MCF 10A (cell line): ENCODE results near the gene STRBP. TPM values are rescaled to one million over a fixed set of nuclear protein-coding genes. Genes with fewer than 3 reads are reported as not detected.

Experiments
- BruUV-seq: library from RNA; stranded (reverse); fragments of 400-500 nt; replicated peaks from 2 replicates; lab custom pipeline; 2021; lab: Mats Ljungman, UMichigan
- CTCF ChIA-PET: fragments of 300-600 bp; sonication (Branson Sonifier 250); formaldehyde crosslinking; extraction: SDS; loops from one replicate; lab custom pipeline; 2021; ENCODE audit warnings: antibody characterized with exemption, inconsistent platforms; lab: Yijun Ruan, JAX
- POLR2A ChIA-PET: fragments of 300-600, 350-650 bp; sonication (Branson Sonifier 250); formaldehyde crosslinking; extraction: SDS; loops from one replicate; lab custom pipeline; 2020; ENCODE audit warnings: antibody characterized with exemption, inconsistent platforms; lab: Yijun Ruan, JAX
- DNase-seq: peaks from one replicate; pipeline ENCODE4 v3.0.0-alpha.2; 2018; ENCODE audit not compliant: unreplicated experiment
- H3K27ac Mint-ChIP-seq: one replicate; pipeline ENCODE4 v1.8.0; 2022; ENCODE audit warnings: mild to moderate bottlenecking, low read depth, mixed read lengths; ENCODE audit not compliant: unreplicated experiment
- H3K27me3 Mint-ChIP-seq: one replicate; pipeline ENCODE4 v1.8.0; 2022; ENCODE audit warnings: mixed read lengths; ENCODE audit not compliant: insufficient read depth, unreplicated experiment
- H3K36me3 Mint-ChIP-seq: one replicate; pipeline ENCODE4 v1.8.0; 2022; ENCODE audit warnings: mild to moderate bottlenecking, moderate library complexity, mixed read lengths; ENCODE audit not compliant: insufficient read depth, unreplicated experiment
- H3K4me1 Mint-ChIP-seq: one replicate; pipeline ENCODE4 v1.8.0; 2022; ENCODE audit warnings: mixed read lengths; ENCODE audit not compliant: insufficient read depth, unreplicated experiment
- H3K4me3 Mint-ChIP-seq: one replicate; pipeline ENCODE4 v1.8.0; 2022; ENCODE audit warnings: mild to moderate bottlenecking, moderate library complexity, mixed read lengths; ENCODE audit not compliant: unreplicated experiment
- H3K9me3 Mint-ChIP-seq: one replicate; pipeline ENCODE4 v1.8.0; 2022; ENCODE audit warnings: mixed read lengths; ENCODE audit not compliant: unreplicated experiment
- CTCF ChIP-seq: fragments of 200-600 bp; IDR thresholded peaks from one replicate; pipeline ENCODE4 v1.8.0; 2022; ENCODE audit warnings: antibody characterized with exemption, mild to moderate bottlenecking; ENCODE audit not compliant: unreplicated experiment
- intact Hi-C: fragments of 100-400 bp; cut with micrococcal nuclease; formaldehyde crosslinking; loops from 2 replicates; pipeline ENCODE4 v1.14.1; 2022
- total RNA-seq: library from RNA; stranded (reverse); gene quantifications from 2 replicates; pipeline ENCODE4 v1.2.3, GENCODE V29; 2022

The STRBP gene
- total RNA-seq, 1 experiment from 2014 or later: 9.4 TPM

- Mint-ChIP-seq H3K27ac (no peak overlapping the region), H3K36me3 (peaks cover 12% of the 10 kb centered on the region), H3K4me1 (peaks cover 10% of the 10 kb centered on the region), H3K4me3 (no peak overlapping the region), H3K27me3 (no peaks in the 10 kb centered on the region), H3K9me3 (no peaks in the 10 kb centered on the region)
- no TSS peak for BruUV-seq
- POLR2A ChIA-PET: interaction anchor here (1.0 kb wide), 1 partner anchor 12 kb away, joined by 4 read pairs; no protein-coding TSS in a partner anchor
- TF ChIP-seq CTCF: no peak
- DNase-seq: no peak
- CTCF ChIA-PET: no interaction called here
- intact Hi-C loops: no loop called here
Measured at GRCh38 chr9:123239726-123240125, 28.7 kb downstream of the STRBP start.

DNA sequence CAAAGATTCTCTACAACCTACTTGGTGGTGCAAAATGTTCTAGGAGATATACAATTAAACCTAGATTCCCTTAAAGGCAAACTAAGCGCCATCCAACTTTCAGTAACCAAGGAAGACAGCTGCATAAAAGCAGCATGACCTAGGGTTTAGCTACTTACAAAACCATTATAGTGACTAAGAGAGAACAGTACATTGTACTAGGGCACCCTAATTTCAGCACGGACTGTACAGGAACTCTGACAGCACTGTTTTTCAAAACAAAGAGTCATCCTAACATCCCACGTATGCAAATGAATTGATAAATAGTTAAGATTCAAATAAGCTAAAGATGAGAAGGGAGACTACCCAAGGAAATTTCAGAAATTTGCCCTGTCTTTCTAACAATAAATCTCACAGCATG is 30.0 kb downstream of the STRBP start:
- CTCF ChIA-PET: interaction anchor here (0.6 to 1.2 kb wide), 5 partner anchors 11 to 1618 kb away, joined by 3 to 10 read pairs (median 3); no protein-coding TSS in a partner anchor

GRCh38 chr9:123237220-123237619 is 31.2 kb downstream of the STRBP start:
- Mint-ChIP-seq H3K36me3 (peaks cover 12% of the 10 kb centered on the region), H3K27me3 (no peaks in the 10 kb centered on the region), H3K4me1 (peaks cover 17% of the 10 kb centered on the region), H3K9me3 (no peaks in the 10 kb centered on the region), H3K27ac (no peak overlapping the region), H3K4me3 (no peak overlapping the region)
- intact Hi-C loops: no loop called here
- BruUV-seq: no TSS peak
- POLR2A ChIA-PET: interaction anchor here (0.6 to 1.3 kb wide), 3 partner anchors 13 to 145 kb away, joined by 3 to 4 read pairs (median 3); no protein-coding TSS in a partner anchor
- TF ChIP-seq CTCF: no peak
- no peak for DNase-seq
- CTCF ChIA-PET: interaction anchor here (0.5 to 1.4 kb wide), 2 partner anchors 18 to 98 kb away, joined by 3 read pairs; no protein-coding TSS in a partner anchor

More for the DNA sequence above, 30.0 kb downstream of the STRBP start:
- Mint-ChIP-seq H3K36me3 (peaks cover 12% of the 10 kb centered on the region), H3K4me3 (no peak overlapping the region), H3K27me3 (no peaks in the 10 kb centered on the region), H3K27ac (no peak overlapping the region), H3K9me3 (no peaks in the 10 kb centered on the region), H3K4me1 (peaks cover 10% of the 10 kb centered on the region)
- no peak for TF ChIP-seq CTCF
- POLR2A ChIA-PET: interaction anchor here (0.7 kb wide), 1 partner anchor 13 kb away, joined by 5 read pairs; no protein-coding TSS in a partner anchor
- no peak for DNase-seq
- intact Hi-C loops: no loop called here
- no TSS peak for BruUV-seq

DNA sequence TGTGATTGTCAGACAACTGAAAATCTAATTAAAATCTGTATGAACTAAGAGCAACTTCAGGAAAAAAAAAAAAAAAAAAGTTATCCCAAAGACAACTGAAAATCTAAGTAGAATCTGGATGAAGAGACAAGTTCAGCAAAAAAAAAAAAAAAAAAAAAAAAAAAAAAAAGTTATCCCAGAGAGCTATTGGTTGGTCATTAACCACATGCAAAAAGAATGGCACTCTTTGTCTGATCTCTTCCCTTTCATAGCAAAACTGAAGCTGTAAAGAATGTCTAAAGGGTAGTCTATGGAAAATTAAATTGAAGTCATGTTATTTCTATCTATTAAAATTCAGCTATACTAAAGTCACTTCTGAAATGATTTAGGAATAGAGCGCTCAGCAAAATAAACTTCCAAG is 32.9 kb downstream of the STRBP start:
- Mint-ChIP-seq H3K9me3 (no peaks in the 10 kb centered on the region), H3K27me3 (no peaks in the 10 kb centered on the region), H3K27ac (no peak overlapping the region), H3K4me3 (no peak overlapping the region), H3K4me1 (peaks cover 19% of the 10 kb centered on the region), H3K36me3 (peaks cover under 1% of the 10 kb centered on the region)
- BruUV-seq: no TSS peak
- intact Hi-C loops: no loop called here
- POLR2A ChIA-PET: interaction anchor here (0.6 kb wide), 1 partner anchor 8 kb away, joined by 3 read pairs; no protein-coding TSS in a partner anchor
- DNase-seq: no peak
- CTCF ChIA-PET: interaction anchor here (0.6 to 1.1 kb wide), 3 partner anchors 10 to 115 kb away, joined by 3 to 6 read pairs (median 4); no protein-coding TSS in a partner anchor
- no peak for TF ChIP-seq CTCF
